ENCODE data around the gene C10orf53. TPM values are rescaled to one million over a fixed set of nuclear protein-coding genes. Genes with fewer than 3 reads are reported as not detected.

The C10orf53 gene
- total RNA-seq, 1 donor from 2014 or later, result not detected

GRCh38 chr10:49739426-49739825 lies 60.0 kb downstream of the C10orf53 start:
- peaks cover 5% of the 10 kb centered on the region for H3K9me3 Mint-ChIP-seq
- intact Hi-C loops (cut with micrococcal nuclease), result no loop called here
- no peaks in the 10 kb centered on the region for H3K4me1 Mint-ChIP-seq (ENCODE audit: low read depth)
- H3K27ac Mint-ChIP-seq, result no peak overlapping the region
- no peak overlapping the region for H3K4me3 Mint-ChIP-seq (ENCODE audit: low read depth)
- no peaks in the 10 kb centered on the region for H3K27me3 Mint-ChIP-seq (ENCODE audit: low read depth)
- no peak for DNase-seq (ENCODE audit: low spot score)
- no peaks in the 10 kb centered on the region for H3K36me3 Mint-ChIP-seq (ENCODE audit: low read depth)

- H3K27ac Mint-ChIP-seq, result no peak overlapping the region
- H3K36me3 Mint-ChIP-seq (ENCODE audit: low read depth), result no peaks in the 10 kb centered on the region
- no peak for DNase-seq (ENCODE audit: low spot score)
- no peaks in the 10 kb centered on the region for H3K4me1 Mint-ChIP-seq (ENCODE audit: low read depth)
- H3K9me3 Mint-ChIP-seq, result peaks cover 5% of the 10 kb centered on the region
- intact Hi-C loops (cut with micrococcal nuclease), result no loop called here
- H3K4me3 Mint-ChIP-seq (ENCODE audit: low read depth), result no peak overlapping the region
- no peaks in the 10 kb centered on the region for H3K27me3 Mint-ChIP-seq (ENCODE audit: low read depth)
Observed at GRCh38 chr10:49740346-49741107, 61.1 kb downstream of the C10orf53 start.

- DNase-seq (ENCODE audit: low spot score), result no peak
- Mint-ChIP-seq H3K4me1 (ENCODE audit: low read depth) (no peaks in the 10 kb centered on the region), H3K27ac (no peak overlapping the region), H3K9me3 (peaks cover 5% of the 10 kb centered on the region), H3K4me3 (ENCODE audit: low read depth) (no peak overlapping the region), H3K27me3 (ENCODE audit: low read depth) (no peaks in the 10 kb centered on the region), H3K36me3 (ENCODE audit: low read depth) (no peaks in the 10 kb centered on the region)
- intact Hi-C loops (cut with micrococcal nuclease), result no loop called here
Observed at GRCh38 chr10:49741108-49741995, 61.9 kb downstream of the C10orf53 start.

GRCh38 chr10:49742683-49743463 lies 63.4 kb downstream of the C10orf53 start:
- Mint-ChIP-seq H3K4me1 (ENCODE audit: low read depth) (no peaks in the 10 kb centered on the region), H3K27me3 (ENCODE audit: low read depth) (no peaks in the 10 kb centered on the region), H3K27ac (no peak overlapping the region), H3K9me3 (peaks cover 5% of the 10 kb centered on the region), H3K36me3 (ENCODE audit: low read depth) (no peaks in the 10 kb centered on the region), H3K4me3 (ENCODE audit: low read depth) (no peak overlapping the region)
- DNase-seq (ENCODE audit: low spot score), result no peak
- intact Hi-C loops (cut with micrococcal nuclease), result no loop called here

GRCh38 chr10:49743464-49744075 lies 64.1 kb downstream of the C10orf53 start:
- H3K27me3 Mint-ChIP-seq (ENCODE audit: low read depth), result no peaks in the 10 kb centered on the region
- H3K4me1 Mint-ChIP-seq (ENCODE audit: low read depth), result no peaks in the 10 kb centered on the region
- H3K9me3 Mint-ChIP-seq, result peaks cover 5% of the 10 kb centered on the region
- no peaks in the 10 kb centered on the region for H3K36me3 Mint-ChIP-seq (ENCODE audit: low read depth)
- DNase-seq (ENCODE audit: low spot score), result no peak
- intact Hi-C loops (cut with micrococcal nuclease), result no loop called here
- H3K4me3 Mint-ChIP-seq (ENCODE audit: low read depth), result no peak overlapping the region
- no peak overlapping the region for H3K27ac Mint-ChIP-seq

- DNase-seq (ENCODE audit: low spot score), result no peak
Observed at GRCh38 chr10:49744091-49744685, 64.7 kb downstream of the C10orf53 start.

GRCh38 chr10:49744924-49745605 lies 65.6 kb downstream of the C10orf53 start:
- Mint-ChIP-seq H3K4me1 (ENCODE audit: low read depth) (no peaks in the 10 kb centered on the region), H3K36me3 (ENCODE audit: low read depth) (no peaks in the 10 kb centered on the region), H3K27me3 (ENCODE audit: low read depth) (no peaks in the 10 kb centered on the region), H3K4me3 (ENCODE audit: low read depth) (no peak overlapping the region), H3K27ac (no peak overlapping the region), H3K9me3 (peaks cover 5% of the 10 kb centered on the region)
- intact Hi-C loops (cut with micrococcal nuclease), result no loop called here
- DNase-seq (ENCODE audit: low spot score), result no peak

More at GRCh38 chr10:49744091-49744685, 64.7 kb downstream of the C10orf53 start:
- H3K27me3 Mint-ChIP-seq (ENCODE audit: low read depth), result no peaks in the 10 kb centered on the region
- no peak overlapping the region for H3K27ac Mint-ChIP-seq
- H3K4me1 Mint-ChIP-seq (ENCODE audit: low read depth), result no peaks in the 10 kb centered on the region
- intact Hi-C loops (cut with micrococcal nuclease), result no loop called here
- H3K4me3 Mint-ChIP-seq (ENCODE audit: low read depth), result no peak overlapping the region
- peaks cover 5% of the 10 kb centered on the region for H3K9me3 Mint-ChIP-seq
- H3K36me3 Mint-ChIP-seq (ENCODE audit: low read depth), result no peaks in the 10 kb centered on the region

GRCh38 chr10:49745756-49746155 lies 66.3 kb downstream of the C10orf53 start:
- Mint-ChIP-seq H3K4me1 (ENCODE audit: low read depth) (no peaks in the 10 kb centered on the region), H3K9me3 (peaks cover 5% of the 10 kb centered on the region), H3K27ac (no peak overlapping the region), H3K27me3 (ENCODE audit: low read depth) (no peaks in the 10 kb centered on the region), H3K36me3 (ENCODE audit: low read depth) (no peaks in the 10 kb centered on the region), H3K4me3 (ENCODE audit: low read depth) (no peak overlapping the region)
- DNase-seq (ENCODE audit: low spot score), result no peak
- intact Hi-C loops (cut with micrococcal nuclease), result no loop called here

- Mint-ChIP-seq H3K27ac (no peak overlapping the region), H3K4me3 (ENCODE audit: low read depth) (no peak overlapping the region), H3K9me3 (peaks cover 5% of the 10 kb centered on the region), H3K4me1 (ENCODE audit: low read depth) (no peaks in the 10 kb centered on the region), H3K36me3 (ENCODE audit: low read depth) (no peaks in the 10 kb centered on the region), H3K27me3 (ENCODE audit: low read depth) (no peaks in the 10 kb centered on the region)
- DNase-seq (ENCODE audit: low spot score), result no peak
- intact Hi-C loops (cut with micrococcal nuclease), result no loop called here
Observed at GRCh38 chr10:49746626-49747302, 67.3 kb downstream of the C10orf53 start.

Measured in activated T-helper 2 cell treated with anti-CD3 and anti-CD28 coated beads, Interferon-gamma antibody, Interleukin-2, Interleukin-4, amounts not matched to agents 10 μg/mL and 5 μg/mL and 100 μg/mL, durations not matched to agents 14 hours and 24 hours and 36 hours (primary cell).